H7 (cell line): ENCODE results near the gene CCNA2. TPM values are rescaled to one million over a fixed set of nuclear protein-coding genes. Genes with fewer than 3 reads are reported as not detected.

Experiments used
- DNase-seq: peaks from one replicate; pipeline ENCODE4 v3.0.0; 2012
- H3K27me3 ChIP-seq: 2 replicates; pipeline ENCODE4 v1.6.0; 2011; ENCODE audit warnings: mild to moderate bottlenecking, low read length; ENCODE audit not compliant: control insufficient read depth, insufficient read depth
- H3K36me3 ChIP-seq: replicated peaks from 2 replicates; pipeline ENCODE4 v1.5.1; 2011; ENCODE audit warnings: low read length; ENCODE audit not compliant: control insufficient read depth, insufficient read depth
- H3K4me3 ChIP-seq: 2 replicates; pipeline ENCODE4 v1.5.1; 2011; ENCODE audit warnings: low read depth, mild to moderate bottlenecking, control low read depth, low read length, moderate library complexity; ENCODE audit not compliant: insufficient read depth
- total RNA-seq: library from RNA; depleted of rRNA; stranded (reverse); fragments of >200 nt; shearing (Covaris generic); gene quantifications from 2 replicates; pipeline ENCODE4 v1.2.3, GENCODE V29; 2014

The CCNA2 gene
- total RNA-seq, 1 experiment from 2014 or later: 171 TPM

DNA sequence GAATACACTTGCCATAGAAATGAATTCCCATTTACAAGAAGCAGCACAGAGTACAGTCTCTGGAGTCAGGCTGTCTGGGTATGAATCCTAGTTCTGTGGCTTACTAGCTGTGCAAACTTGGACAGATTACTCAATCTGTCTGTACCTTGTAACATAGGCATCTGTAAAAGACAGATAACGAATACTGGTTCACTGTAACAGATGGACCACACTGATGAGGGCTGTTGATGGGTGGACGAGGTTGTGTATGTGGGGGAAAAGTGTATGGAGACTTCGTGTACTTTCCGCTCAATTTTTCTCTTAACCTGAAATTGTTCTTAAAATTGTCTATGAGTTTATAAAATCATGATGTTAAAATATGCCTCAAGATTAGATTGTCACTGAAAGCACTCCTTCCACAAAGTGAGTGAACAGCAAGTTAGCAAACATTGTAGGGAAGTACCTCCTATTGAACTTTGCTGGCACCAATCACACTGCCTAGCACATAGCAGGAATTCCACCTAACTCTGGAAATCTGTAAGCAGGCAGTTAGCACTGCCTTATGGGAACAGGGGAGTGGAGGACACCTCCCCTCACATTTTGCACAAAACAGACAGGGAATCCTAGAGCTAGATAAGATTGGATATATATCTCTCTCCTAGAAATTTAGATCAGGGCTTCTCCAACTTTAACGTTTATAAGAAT, 29.0 kb downstream of the CCNA2 start:
- Histone ChIP-seq H3K27me3 (no peaks in the 10 kb centered on the region), H3K4me3 (no peak overlapping the region), H3K36me3 (no peaks in the 10 kb centered on the region)
- no peak for DNase-seq

DNA sequence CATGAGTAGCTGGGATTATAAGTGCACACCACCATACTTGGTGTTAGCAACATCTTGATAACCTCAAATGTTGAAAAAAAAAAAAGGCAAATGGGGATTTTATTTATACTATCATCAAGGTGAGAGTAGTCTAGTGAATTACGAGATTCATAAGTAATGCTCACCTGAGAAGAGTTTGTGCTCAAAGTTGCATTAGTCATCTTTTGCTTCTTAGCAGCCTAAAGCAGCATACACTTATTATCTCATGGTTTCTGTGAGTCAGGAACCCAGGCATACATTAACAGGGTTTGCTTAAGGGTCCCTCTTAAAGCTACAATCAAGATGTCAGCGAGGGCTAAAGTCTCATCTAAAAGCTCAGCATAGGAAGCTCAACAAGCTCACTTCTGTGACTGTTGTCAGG, 30.7 kb downstream of the CCNA2 start:
- no peak overlapping the region for H3K4me3 ChIP-seq
- no peaks in the 10 kb centered on the region for H3K36me3 ChIP-seq
- H3K27me3 ChIP-seq: no peaks in the 10 kb centered on the region
- DNase-seq: no peak

DNA sequence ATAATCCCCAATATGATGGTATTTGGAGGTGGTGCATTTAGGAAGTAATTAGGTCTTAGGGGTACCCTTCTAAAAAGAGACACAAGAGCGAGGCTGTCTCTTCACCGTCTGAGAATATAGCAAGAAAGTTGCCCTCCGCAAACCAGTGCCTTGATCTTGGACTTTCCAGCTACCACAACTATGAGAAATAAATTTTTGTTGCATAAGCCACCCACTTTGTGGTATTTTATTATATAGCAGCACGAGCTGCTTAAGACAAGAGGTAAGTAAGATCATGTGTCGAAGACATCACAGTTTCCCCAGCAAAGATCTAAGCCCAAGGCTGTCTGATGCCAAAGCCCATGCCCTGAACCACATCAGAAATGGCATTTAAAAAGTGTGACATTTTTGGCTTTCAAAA, 32.2 kb downstream of the CCNA2 start:
- Histone ChIP-seq H3K4me3 (no peak overlapping the region), H3K27me3 (no peaks in the 10 kb centered on the region), H3K36me3 (no peaks in the 10 kb centered on the region)
- DNase-seq: no peak

DNA sequence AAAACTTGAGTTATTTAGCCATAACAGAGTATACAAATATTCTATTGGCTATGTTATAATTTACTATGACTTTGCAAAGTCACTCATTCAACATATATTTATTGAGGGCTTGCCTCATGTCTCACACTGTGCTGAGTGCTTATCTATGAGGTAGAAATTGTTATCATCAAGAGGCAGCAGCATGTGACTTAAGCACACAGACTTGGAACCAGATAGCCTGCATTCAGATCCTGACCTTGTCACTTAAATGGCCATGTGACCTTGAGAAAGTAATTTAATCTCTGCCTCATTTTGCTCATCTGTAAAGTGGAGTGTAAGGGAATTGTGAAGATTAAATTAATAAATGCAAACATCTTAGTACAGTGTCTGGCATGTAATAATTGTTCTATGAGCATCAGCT, 32.7 kb downstream of the CCNA2 start:
- H3K36me3 ChIP-seq: no peaks in the 10 kb centered on the region
- DNase-seq: no peak
- H3K4me3 ChIP-seq: no peak overlapping the region
- no peaks in the 10 kb centered on the region for H3K27me3 ChIP-seq

DNA sequence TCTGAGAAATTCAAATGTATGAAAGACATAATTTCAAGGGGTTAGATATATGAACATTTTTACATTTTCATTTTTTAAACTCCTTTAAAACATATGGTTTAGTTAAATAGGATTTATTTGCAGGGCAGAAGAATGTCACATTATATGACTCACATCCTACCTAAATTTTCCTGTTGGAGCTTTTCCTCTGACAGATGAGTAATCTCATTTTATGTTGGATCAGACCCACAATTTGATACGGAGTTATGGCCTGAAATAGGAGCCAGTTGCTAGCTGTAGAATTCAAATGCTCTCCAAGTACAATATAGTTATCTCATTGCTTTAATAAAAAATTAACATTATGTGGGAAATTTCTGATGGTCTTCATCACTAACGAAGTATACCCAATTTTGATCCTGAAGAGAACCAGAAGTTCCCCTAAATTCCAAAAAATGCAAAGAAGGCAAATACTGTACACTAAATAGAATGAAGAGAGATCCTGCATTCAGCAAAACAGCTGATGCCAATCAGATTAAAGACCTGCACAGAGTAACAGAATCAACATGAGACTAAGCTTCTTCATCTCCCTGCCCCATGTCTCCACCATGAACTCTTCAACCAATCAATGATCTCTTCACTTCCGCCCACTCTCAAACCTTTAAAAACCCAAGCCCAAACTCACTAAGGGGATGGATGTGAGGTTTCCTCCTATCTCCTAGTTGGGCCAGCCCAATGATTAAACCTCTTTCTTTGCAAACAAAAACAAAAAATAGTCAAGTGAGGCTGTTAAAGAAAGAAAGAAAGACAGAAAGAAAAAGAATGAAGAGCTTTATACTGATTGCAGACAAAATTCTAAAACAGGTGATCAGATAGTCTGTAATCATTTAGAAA, 33.5 kb downstream of the CCNA2 start:
- H3K27me3 ChIP-seq: no peaks in the 10 kb centered on the region
- no peak overlapping the region for H3K4me3 ChIP-seq
- DNase-seq: no peak
- no peaks in the 10 kb centered on the region for H3K36me3 ChIP-seq

DNA sequence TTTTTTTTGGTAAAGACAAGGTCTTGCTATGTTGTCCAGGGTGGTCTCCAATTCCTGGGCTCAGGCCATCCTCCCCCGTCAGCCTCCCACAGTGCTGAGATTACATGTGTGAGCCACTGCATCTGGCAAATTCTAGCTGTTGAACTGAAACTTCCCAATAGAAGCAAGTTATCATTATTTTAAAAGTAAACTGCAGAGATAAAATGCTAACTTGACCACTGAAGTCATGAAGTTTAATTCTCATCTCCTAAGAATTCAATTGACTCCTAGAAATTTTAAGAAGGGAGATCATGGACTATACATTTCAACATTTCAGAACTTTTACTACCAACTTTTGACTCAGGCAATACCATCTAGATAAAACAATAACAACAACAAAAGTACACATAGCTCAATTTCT, 34.2 kb downstream of the CCNA2 start:
- Histone ChIP-seq H3K4me3 (no peak overlapping the region), H3K27me3 (no peaks in the 10 kb centered on the region), H3K36me3 (no peaks in the 10 kb centered on the region)
- no peak for DNase-seq

DNA sequence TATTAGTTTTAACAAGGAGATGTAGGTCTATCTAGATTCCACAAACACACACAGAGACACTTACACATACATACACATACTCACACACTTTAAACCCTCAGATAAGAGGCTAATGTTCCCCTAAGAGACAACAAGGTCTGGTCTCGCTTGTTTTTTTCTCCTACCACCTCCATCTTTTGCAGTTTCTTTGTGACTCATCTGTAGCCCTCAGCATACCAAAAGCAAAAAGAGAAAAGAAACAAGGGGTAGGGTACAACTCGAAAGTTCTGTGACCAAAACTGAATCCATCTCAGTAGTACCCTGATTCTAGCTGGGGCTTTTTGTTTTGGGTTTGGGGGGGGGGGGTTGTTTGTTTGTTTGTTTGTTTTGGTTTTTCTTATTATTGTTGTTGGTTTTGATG, 34.8 kb downstream of the CCNA2 start:
- H3K27me3 ChIP-seq: no peaks in the 10 kb centered on the region
- H3K4me3 ChIP-seq: no peak overlapping the region
- no peak for DNase-seq
- no peaks in the 10 kb centered on the region for H3K36me3 ChIP-seq

DNA sequence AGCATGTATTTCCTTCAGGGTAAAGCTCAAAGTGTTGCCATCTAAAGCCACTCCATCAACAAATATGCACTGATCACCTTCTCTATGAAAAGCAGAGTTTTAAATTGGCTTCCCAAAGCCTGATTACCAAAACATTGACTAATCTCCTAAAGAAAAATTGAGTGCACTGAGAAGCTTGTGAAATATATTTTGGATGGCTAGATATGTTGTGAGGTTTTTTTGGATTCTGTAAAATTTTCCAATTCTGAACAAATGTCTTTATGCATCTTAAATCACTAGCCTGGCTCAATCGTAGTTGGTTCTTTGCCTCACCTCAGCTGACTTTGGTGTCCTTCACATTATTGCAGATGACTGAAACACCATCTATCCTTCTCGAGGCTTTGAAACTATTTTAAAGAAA, 37.5 kb downstream of the CCNA2 start:
- Histone ChIP-seq H3K4me3 (no peak overlapping the region), H3K27me3 (no peaks in the 10 kb centered on the region), H3K36me3 (no peaks in the 10 kb centered on the region)
- no peak for DNase-seq

DNA sequence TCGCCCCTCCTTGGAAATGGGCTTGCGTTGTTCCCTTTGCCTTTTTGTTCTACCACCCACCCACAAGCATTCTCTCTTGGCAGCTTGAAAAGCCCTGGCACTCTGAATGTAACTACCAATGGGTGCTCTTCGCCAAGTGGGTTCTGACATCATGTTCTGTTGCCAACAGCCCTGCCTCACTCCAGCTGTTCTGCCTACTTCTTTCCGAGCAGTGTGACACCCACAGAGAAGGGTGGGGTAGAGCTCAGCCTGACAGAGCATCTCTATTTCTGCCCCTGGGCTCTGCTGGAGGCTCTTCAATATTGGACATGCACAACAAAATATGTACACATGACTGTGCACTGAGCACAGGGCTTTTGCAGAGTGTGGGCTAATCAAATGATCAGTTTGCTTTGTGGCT, 38.2 kb downstream of the CCNA2 start:
- Histone ChIP-seq H3K27me3 (no peaks in the 10 kb centered on the region), H3K36me3 (no peaks in the 10 kb centered on the region), H3K4me3 (no peak overlapping the region)
- no peak for DNase-seq

DNA sequence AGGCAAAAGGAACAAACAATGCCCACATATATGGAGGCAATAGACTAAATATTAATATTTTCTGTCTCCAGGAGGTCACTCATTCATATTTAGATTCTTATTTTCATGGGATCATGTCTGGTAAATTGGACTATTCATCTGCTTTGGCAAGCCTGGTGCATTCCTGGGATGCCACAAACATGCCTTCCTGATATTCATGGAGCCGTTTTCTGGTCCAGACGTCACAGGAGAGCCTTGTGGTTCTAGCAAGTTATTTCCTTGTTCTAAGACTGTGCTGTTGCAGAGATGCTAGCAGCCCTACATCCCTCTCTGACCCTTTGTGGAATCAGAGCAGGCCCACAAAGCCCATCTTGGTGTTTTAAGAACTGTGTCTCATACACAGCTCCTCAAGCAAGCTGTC, 38.7 kb downstream of the CCNA2 start:
- Histone ChIP-seq H3K4me3 (no peak overlapping the region), H3K36me3 (no peaks in the 10 kb centered on the region), H3K27me3 (no peaks in the 10 kb centered on the region)
- no peak for DNase-seq

DNA sequence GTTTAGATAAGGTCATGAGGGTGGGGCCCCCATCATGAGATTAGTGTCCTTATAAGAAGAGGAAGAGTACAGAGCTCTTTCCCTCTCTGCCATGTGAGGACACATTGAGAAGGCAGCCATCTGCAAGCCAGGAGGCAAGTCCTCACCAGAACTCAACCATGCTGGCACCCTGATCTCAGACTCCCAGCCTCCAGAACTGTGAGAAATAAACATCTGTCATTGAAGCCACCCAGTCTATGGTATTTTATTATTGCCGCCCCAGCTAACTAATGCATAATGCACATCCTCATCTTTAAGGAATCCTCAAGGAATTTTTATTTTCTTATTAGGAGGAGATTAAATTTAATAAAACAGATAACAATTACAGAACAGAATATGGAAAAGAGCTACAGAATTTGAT, 39.3 kb downstream of the CCNA2 start:
- DNase-seq: no peak
- H3K27me3 ChIP-seq: no peaks in the 10 kb centered on the region
- no peak overlapping the region for H3K4me3 ChIP-seq
- no peaks in the 10 kb centered on the region for H3K36me3 ChIP-seq

DNA sequence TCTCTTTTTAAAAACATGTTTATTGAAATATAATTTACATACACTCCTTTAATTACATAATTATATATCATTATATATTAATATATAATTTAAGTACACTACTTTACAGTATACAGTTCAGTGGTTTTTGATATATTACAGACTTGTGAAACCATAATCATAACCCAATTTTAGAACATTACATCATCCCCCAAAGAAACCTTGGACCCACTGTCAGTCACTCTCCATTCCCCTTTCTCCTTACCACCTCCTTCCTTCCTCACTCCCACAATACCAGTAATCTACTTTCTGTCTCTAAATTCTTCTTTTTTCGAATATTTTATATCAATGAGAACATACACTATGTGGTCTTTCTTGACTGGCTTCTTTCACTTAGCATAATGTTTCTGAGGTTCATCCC, 40.5 kb downstream of the CCNA2 start:
- no peaks in the 10 kb centered on the region for H3K27me3 ChIP-seq
- no peak for DNase-seq
- H3K4me3 ChIP-seq: no peak overlapping the region
- H3K36me3 ChIP-seq: no peaks in the 10 kb centered on the region

DNA sequence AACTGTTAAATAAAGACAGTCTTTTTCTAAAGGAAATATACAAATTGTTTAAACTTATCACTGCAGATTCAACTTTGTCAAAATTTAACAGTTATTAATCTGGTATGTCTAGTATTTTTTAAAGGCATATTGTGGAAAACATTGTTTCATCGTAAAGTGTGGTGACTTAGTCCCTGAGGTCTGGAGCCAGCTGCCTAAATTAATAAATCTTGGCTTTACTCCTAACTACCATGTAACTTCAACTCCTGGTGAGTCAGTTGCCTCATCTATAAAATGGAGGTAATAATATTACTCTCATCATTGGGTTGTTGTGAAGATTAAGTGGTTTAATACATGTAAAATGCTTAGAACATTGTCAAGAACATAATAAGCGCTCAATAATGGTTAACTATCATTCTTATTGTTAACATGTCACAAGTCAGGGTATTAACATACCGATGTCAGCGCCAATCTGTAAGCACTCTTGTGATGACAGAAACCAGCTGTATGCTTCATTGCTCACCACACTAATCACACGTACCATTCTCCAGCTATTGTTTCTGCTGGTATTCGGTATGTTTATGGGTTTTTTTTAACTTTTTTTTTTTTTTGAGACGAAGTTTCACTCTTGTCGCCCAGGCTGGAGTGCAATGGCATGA, 44.6 kb downstream of the CCNA2 start:
- H3K36me3 ChIP-seq: no peaks in the 10 kb centered on the region
- no peak for DNase-seq

DNA sequence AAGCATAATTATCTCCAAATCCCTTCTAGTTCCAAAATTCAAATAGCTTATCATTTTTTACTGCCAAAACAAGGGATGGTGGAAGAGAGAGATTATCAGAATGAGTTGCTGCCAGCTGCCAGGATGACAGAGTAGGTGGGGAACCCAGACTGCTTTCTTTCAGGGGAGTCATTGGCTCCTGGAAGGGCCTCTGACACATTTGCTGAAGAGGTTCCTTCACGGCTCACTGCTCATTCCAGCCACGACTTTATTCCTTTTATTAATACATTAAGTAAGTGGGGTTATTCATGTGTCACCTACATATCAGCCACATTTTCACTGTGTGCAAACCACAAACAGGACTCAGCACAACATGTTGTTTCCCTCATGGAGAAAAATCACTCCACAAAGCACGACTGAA, 46.1 kb downstream of the CCNA2 start:
- no peaks in the 10 kb centered on the region for H3K27me3 ChIP-seq
- DNase-seq: no peak
- no peak overlapping the region for H3K4me3 ChIP-seq
- H3K36me3 ChIP-seq: no peaks in the 10 kb centered on the region

More for the DNA sequence above, 44.6 kb downstream of the CCNA2 start:
- H3K27me3 ChIP-seq: no peaks in the 10 kb centered on the region
- H3K4me3 ChIP-seq: no peak overlapping the region
